ENCODE measurements around the gene NSUN6. TPM values are rescaled to one million over a fixed set of nuclear protein-coding genes. Genes with fewer than 3 reads are reported as not detected.

Gene NSUN6
- polyA plus RNA-seq, 1 of the 3 experiments (the other 2 are of a cell fraction): 5.3 TPM

DNA sequence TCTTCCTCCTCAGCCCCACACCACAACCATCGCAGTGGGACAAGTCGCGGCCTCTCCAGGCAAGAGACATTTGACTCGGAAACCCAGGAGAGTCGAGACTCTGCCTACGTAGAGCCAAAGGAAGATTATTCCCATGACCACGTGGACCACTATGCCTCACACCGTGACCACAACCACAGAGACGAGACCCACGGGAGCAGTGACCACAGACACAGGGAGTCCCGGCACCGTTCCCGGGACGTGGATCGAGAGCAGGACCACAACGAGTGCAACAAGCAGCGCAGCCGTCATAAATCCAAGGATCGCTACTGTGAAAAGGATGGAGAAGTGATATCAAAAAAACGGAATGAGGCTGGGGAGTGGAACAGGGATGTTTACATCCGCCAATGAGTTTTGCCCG is 112.1 kb downstream of the NSUN6 start:
- H3K27ac ChIP-seq (ENCODE audit: low read depth in 2 of 2, low read length in 1 of 2): no peak overlapping the region
- DNase-seq: no peak
- no peaks in the 10 kb centered on the region; a peak in 1 of 4 replicates for H3K4me1 ChIP-seq (ENCODE audit: control insufficient read depth in 1 of 2, insufficient read depth in 2 of 2, low read depth in 1 of 2, low read length in 1 of 2)
- no peak overlapping the region for H2AFZ ChIP-seq (ENCODE audit: low read depth)
- H3K9ac ChIP-seq: no peak overlapping the region
- POLR2A ChIA-PET: no interaction called here
- no peaks in the 10 kb centered on the region for H3K27me3 ChIP-seq (ENCODE audit: insufficient read depth)
- WGBS (ENCODE audit: low lambda C conversion rate): 93% methylated on average over 22 of the region's 22 CpGs
- no peaks in the 10 kb centered on the region for H4K20me1 ChIP-seq (ENCODE audit: insufficient read depth)
- TF ChIP-seq FOSL2 (IDR thresholded peaks at IDR 0.05; ENCODE audit: borderline replicate concordance, low read depth) (no peak), REST (IDR thresholded peaks at IDR 0.05; ENCODE audit: low read depth, low read length) (no peak)
- TF ChIP-seq, protein P1, sequence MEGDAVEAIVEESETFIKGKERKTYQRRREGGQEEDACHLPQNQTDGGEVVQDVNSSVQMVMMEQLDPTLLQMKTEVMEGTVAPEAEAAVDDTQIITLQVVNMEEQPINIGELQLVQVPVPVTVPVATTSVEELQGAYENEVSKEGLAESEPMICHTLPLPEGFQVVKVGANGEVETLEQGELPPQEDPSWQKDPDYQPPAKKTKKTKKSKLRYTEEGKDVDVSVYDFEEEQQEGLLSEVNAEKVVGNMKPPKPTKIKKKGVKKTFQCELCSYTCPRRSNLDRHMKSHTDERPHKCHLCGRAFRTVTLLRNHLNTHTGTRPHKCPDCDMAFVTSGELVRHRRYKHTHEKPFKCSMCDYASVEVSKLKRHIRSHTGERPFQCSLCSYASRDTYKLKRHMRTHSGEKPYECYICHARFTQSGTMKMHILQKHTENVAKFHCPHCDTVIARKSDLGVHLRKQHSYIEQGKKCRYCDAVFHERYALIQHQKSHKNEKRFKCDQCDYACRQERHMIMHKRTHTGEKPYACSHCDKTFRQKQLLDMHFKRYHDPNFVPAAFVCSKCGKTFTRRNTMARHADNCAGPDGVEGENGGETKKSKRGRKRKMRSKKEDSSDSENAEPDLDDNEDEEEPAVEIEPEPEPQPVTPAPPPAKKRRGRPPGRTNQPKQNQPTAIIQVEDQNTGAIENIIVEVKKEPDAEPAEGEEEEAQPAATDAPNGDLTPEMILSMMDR (IDR thresholded peaks at IDR 0.05): no peak
- no peak overlapping the region for H3K4me3 ChIP-seq (ENCODE audit: low read depth in 2 of 2, low read length in 1 of 2)
- H3K9me3 ChIP-seq: no peaks in the 10 kb centered on the region
- H3K36me3 ChIP-seq (replicated peaks in 1 of 2; ENCODE audit: control insufficient read depth in 1 of 2, insufficient read depth in 2 of 2, low read length in 1 of 2): peaks cover 7 to 30% of the 10 kb centered on the region in 2 experiments
- no peaks in the 10 kb centered on the region for H3K79me2 ChIP-seq (ENCODE audit: insufficient read depth)
- CTCF ChIA-PET: no interaction called here
- no peak overlapping the region for H3K4me2 ChIP-seq
- H3K9me2 ChIP-seq: no peaks in the 10 kb centered on the region
- H3F3A ChIP-seq (replicated peaks; ENCODE audit: insufficient read depth): peaks cover 4% of the 10 kb centered on the region

DNA sequence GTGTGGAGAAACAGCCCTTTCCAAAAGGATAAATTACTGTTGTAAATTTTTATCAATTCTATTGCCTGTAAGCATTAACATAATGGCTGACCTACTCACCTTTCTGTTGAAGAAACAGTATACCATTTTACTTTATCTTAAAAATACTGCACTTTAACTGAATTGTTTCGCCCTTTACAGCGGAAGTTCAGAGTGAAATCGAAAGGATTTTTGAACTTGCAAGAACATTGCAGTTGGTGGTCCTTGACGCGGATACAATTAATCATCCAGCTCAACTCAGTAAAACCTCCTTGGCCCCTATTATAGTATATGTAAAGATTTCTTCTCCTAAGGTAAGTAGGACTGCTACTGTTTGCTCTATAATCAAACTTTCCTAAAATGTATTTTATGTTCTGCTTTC is 117.5 kb downstream of the NSUN6 start:
- Histone ChIP-seq H3K9me3 (no peaks in the 10 kb centered on the region), H4K20me1 (ENCODE audit: insufficient read depth) (no peaks in the 10 kb centered on the region), H3K9me2 (no peaks in the 10 kb centered on the region), H3F3A (replicated peaks; ENCODE audit: insufficient read depth) (no peaks in the 10 kb centered on the region), H3K4me2 (no peak overlapping the region), H3K4me3 (ENCODE audit: low read depth in 2 of 2, low read length in 1 of 2) (no peak overlapping the region), H3K79me2 (ENCODE audit: insufficient read depth) (no peaks in the 10 kb centered on the region), H3K27ac (ENCODE audit: low read depth in 2 of 2, low read length in 1 of 2) (no peak overlapping the region), H3K27me3 (ENCODE audit: insufficient read depth) (no peaks in the 10 kb centered on the region), H3K4me1 (ENCODE audit: control insufficient read depth in 1 of 2, insufficient read depth in 2 of 2, low read depth in 1 of 2, low read length in 1 of 2) (no peaks in the 10 kb centered on the region), H2AFZ (ENCODE audit: low read depth) (no peak overlapping the region), H3K9ac (no peak overlapping the region), H3K36me3 (replicated peaks in 1 of 2; ENCODE audit: control insufficient read depth in 1 of 2, insufficient read depth in 2 of 2, low read length in 1 of 2) (peaks cover 0 to 10% of the 10 kb centered on the region in 2 experiments)
- POLR2A ChIA-PET: no interaction called here
- no peak for TF ChIP-seq PBX3 (IDR thresholded peaks at IDR 0.05)
- no peak for TF ChIP-seq RAD21 (IDR thresholded peaks at IDR 0.05; ENCODE audit: low read length)
- TF ChIP-seq USF1 (IDR thresholded peaks at IDR 0.05; ENCODE audit: borderline replicate concordance, low read depth): no peak
- TF ChIP-seq, protein P1 (IDR thresholded peaks at IDR 0.05): no peak
- no peak for TF ChIP-seq TCF12 (IDR thresholded peaks at IDR 0.05)
- WGBS (ENCODE audit: low lambda C conversion rate): 96% methylated on average over 5 of the region's 5 CpGs
- DNase-seq: no peak
- CTCF ChIA-PET: interaction anchor here (1.3 kb wide), 1 partner anchor 9 kb away, joined by 3 read pairs; no protein-coding TSS in a partner anchor

Measured in SK-N-SH (cell line).